Smooth muscle cell (in vitro differentiated cells): ENCODE measurements around the gene ATXN1. TPM values are rescaled to one million over a fixed set of nuclear protein-coding genes. Genes with fewer than 3 reads are reported as not detected.
A peak's percentile ranks its signal among the peaks of the same experiment; 100 is the strongest.

Experiments used
- DNase-seq: peaks from one replicate; lab custom pipeline; 2025; ENCODE audit not compliant: unreplicated experiment; lab: John Stamatoyannopoulos, UW
- H2AFZ ChIP-seq: fragments of 200-600 bp; sonication (generic); 2 replicates; pipeline ENCODE4 v1.6.0; 2016; ENCODE audit warnings: antibody characterized with exemption, low read depth, mild to moderate bottlenecking
- H3F3A ChIP-seq: fragments of 200-600 bp; sonication (generic); 2 replicates; pipeline ENCODE4 v1.6.0; 2017; ENCODE audit warnings: antibody characterized with exemption, low read depth
- H3K27ac ChIP-seq: fragments of 200-600 bp; sonication (generic); 2 replicates; pipeline ENCODE4 v1.5.1; 2016; ENCODE audit warnings: low read depth, mild to moderate bottlenecking
- H3K27me3 ChIP-seq: fragments of 200-600 bp; sonication (generic); 2 replicates; pipeline ENCODE4 v1.6.1; 2016; ENCODE audit warnings: low read depth, mild to moderate bottlenecking
- H3K36me3 ChIP-seq: fragments of 200-600 bp; sonication (generic); 2 replicates; pipeline ENCODE4 v1.5.1; 2016; ENCODE audit warnings: low read depth
- H3K4me1 ChIP-seq: fragments of 200-600 bp; sonication (generic); 2 replicates; pipeline ENCODE4 v1.5.1; 2016; ENCODE audit warnings: low read depth
- H3K4me2 ChIP-seq: fragments of 200-600 bp; sonication (generic); 2 replicates; pipeline ENCODE4 v1.6.0; 2016; ENCODE audit warnings: mild to moderate bottlenecking
- H3K4me3 ChIP-seq: fragments of 200-600 bp; sonication (generic); 2 replicates; pipeline ENCODE4 v1.5.1; 2016; ENCODE audit warnings: mild to moderate bottlenecking
- H3K79me2 ChIP-seq: fragments of 200-600 bp; sonication (generic); 2 replicates; pipeline ENCODE4 v1.6.0; 2016; ENCODE audit warnings: low read depth, mild to moderate bottlenecking
- H3K9ac ChIP-seq: fragments of 200-600 bp; sonication (generic); 2 replicates; pipeline ENCODE4 v1.6.0; 2016; ENCODE audit warnings: low read depth
- H3K9me3 ChIP-seq: fragments of 200-600 bp; sonication (generic); replicated peaks from 2 replicates; pipeline ENCODE4 v1.5.1; 2016; ENCODE audit warnings: low read depth
- H4K20me1 ChIP-seq: fragments of 200-600 bp; sonication (generic); 2 replicates; pipeline ENCODE4 v1.6.0; 2016; ENCODE audit warnings: low read depth
- WGBS: methylation state at CpG from one replicate; pipeline ENCODE4 v1.1.7; 2016; ENCODE audit warnings: low lambda C conversion rate; 5-methylcytosine and 5-hydroxymethylcytosine counted together
- polyA plus RNA-seq: library from polyadenylated mRNA; unstranded; fragments of >200 nt; fragmentation: Nextera tagmentation; extraction: Ambion mirVana; gene quantifications from 2 replicates; pipeline ENCODE4 v1.2.1, GENCODE V29; 2016
- total RNA-seq: library from RNA; depleted of rRNA; stranded (reverse); fragments of >200 nt; gene quantifications from 2 replicates; pipeline ENCODE4 v1.2.3, GENCODE V29; 2014
- TF ChIP-seq, protein P1 (sequence below): fragments of 200-600 bp; sonication (generic); IDR thresholded peaks from 2 replicates; pipeline ENCODE4 v1.5.1; 2017; ENCODE audit warnings: borderline replicate concordance, mild to moderate bottlenecking, antibody characterized with exemption; ENCODE audit not compliant: insufficient read depth, poor library complexity, severe bottlenecking

Gene ATXN1
- total and polyA plus RNA-seq, 2 experiments from 2014 or later: 17.9 to 40.6 TPM

DNA sequence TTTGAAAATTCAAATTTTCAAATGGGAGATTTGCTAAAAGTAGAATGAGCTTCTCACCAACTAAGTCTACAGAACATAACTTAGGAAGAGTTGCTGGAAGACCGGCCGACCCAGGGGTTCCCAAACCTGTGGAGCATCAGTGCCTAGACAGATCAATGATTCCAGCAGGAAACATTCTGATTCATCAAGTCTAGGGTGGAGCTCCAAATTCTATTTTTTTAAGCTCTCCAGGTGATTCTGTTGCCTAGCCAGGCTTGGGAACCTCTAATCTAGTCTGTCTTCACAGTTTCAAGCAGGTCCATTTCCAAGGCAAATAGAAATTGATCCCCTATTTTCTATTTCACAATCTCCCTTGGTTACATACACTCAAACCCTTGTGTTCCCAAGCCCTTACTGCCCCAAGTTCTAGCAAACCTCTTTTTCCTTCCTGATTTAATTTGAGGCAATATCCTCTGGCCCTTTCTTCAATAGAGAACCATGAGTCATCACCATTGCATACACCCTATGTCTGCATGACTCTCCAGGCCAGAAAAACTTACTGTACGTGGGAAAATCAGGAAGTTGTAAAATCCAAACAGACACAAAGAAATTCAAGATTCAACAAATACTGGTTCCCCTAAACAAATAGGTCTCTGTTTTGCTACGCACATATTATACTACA, 8.9 kb downstream of the ATXN1 start:
- Histone ChIP-seq H3K9ac (peak overlapping the region; percentile 51), H3K4me3 (no peak overlapping the region), H3K4me1 (peaks cover 31% of the 10 kb centered on the region), H4K20me1 (peaks cover 12% of the 10 kb centered on the region), H3F3A (peaks cover 12% of the 10 kb centered on the region), H2AFZ (no peak overlapping the region), H3K27ac (peak overlapping the region; percentile 99), H3K4me2 (peak overlapping the region; percentile 47), H3K79me2 (peaks cover 87% of the 10 kb centered on the region), H3K36me3 (no peaks in the 10 kb centered on the region), H3K27me3 (no peaks in the 10 kb centered on the region), H3K9me3 (no peaks in the 10 kb centered on the region)
- DNase-seq: no peak
- TF ChIP-seq, protein P1, sequence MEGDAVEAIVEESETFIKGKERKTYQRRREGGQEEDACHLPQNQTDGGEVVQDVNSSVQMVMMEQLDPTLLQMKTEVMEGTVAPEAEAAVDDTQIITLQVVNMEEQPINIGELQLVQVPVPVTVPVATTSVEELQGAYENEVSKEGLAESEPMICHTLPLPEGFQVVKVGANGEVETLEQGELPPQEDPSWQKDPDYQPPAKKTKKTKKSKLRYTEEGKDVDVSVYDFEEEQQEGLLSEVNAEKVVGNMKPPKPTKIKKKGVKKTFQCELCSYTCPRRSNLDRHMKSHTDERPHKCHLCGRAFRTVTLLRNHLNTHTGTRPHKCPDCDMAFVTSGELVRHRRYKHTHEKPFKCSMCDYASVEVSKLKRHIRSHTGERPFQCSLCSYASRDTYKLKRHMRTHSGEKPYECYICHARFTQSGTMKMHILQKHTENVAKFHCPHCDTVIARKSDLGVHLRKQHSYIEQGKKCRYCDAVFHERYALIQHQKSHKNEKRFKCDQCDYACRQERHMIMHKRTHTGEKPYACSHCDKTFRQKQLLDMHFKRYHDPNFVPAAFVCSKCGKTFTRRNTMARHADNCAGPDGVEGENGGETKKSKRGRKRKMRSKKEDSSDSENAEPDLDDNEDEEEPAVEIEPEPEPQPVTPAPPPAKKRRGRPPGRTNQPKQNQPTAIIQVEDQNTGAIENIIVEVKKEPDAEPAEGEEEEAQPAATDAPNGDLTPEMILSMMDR: no peak
- 48% methylated on average over 4 of the region's 4 CpGs for WGBS

DNA sequence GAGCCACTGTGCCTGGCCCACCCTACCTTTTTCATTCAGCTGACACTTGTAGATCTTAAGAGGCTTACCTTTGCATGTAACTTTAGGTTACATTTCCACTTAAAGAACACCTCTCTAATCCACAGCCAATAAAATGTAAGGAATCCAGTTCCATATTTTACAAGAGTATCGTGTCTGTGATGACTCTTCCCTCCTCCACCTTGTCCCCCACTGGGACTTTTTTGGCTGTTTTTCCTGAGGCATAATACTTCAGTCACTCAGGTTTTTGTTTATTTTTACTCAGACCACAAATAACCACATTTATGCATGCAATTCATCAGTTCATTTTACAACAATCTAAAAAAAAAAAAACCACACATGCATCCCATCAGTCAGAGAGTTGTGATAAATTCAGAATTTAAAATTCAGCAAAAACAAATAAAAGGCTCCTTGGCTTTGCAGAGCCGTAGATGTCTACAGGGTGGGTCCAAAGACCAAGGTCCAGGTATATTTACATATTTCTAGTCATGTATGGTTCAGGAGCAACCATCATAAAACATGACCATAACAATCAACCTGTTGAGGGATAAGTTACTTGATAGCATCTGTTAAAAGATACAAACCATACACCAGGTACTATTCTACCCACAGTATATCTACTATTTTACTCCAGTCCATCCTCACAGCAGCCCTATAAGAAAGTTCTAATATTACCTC, 9.9 kb downstream of the ATXN1 start:
- no peaks in the 10 kb centered on the region for H3K27me3 ChIP-seq
- WGBS: 52% methylated on average over 2 of the region's 2 CpGs
- no peak overlapping the region for H3K4me3 ChIP-seq
- H3F3A ChIP-seq: peaks cover 17% of the 10 kb centered on the region
- peak overlapping the region; percentile 99 for H3K27ac ChIP-seq
- no peaks in the 10 kb centered on the region for H3K36me3 ChIP-seq
- TF ChIP-seq, protein P1: no peak
- peaks cover 3% of the 10 kb centered on the region for H4K20me1 ChIP-seq
- H3K4me2 ChIP-seq: peak overlapping the region; percentile 47
- H2AFZ ChIP-seq: no peak overlapping the region
- H3K79me2 ChIP-seq: peaks cover 85% of the 10 kb centered on the region
- H3K9ac ChIP-seq: peak overlapping the region; percentile 51
- DNase-seq: no peak
- H3K9me3 ChIP-seq: no peaks in the 10 kb centered on the region
- H3K4me1 ChIP-seq: peaks cover 30% of the 10 kb centered on the region

- Histone ChIP-seq H3K36me3 (no peaks in the 10 kb centered on the region), H3K4me3 (no peak overlapping the region), H3K27ac (peak overlapping the region; percentile 99), H3K27me3 (no peaks in the 10 kb centered on the region), H3K9me3 (no peaks in the 10 kb centered on the region), H3K9ac (peak overlapping the region; percentile 17), H3K79me2 (peaks cover 85% of the 10 kb centered on the region), H4K20me1 (peaks cover 6% of the 10 kb centered on the region), H3K4me1 (peaks cover 30% of the 10 kb centered on the region), H3F3A (peaks cover 17% of the 10 kb centered on the region), H3K4me2 (peak overlapping the region; percentile 66), H2AFZ (no peak overlapping the region)
- TF ChIP-seq, protein P1: no peak
- 85% methylated on average over 5 of the region's 5 CpGs for WGBS
- no peak for DNase-seq
Observed at GRCh38 chr6:16750566-16750965, 10.7 kb downstream of the ATXN1 start.
